HG03521 (cell line): ENCODE data around the gene ADAMTSL1.

Experiments
- ATAC-seq: cut with Tn5 transposase; IDR thresholded peaks from one replicate; pipeline ENCODE4 v1.9.1; 2021; ENCODE audit warnings: mild to moderate bottlenecking, moderate library complexity; ENCODE audit not compliant: unreplicated experiment

The ADAMTSL1 gene

DNA sequence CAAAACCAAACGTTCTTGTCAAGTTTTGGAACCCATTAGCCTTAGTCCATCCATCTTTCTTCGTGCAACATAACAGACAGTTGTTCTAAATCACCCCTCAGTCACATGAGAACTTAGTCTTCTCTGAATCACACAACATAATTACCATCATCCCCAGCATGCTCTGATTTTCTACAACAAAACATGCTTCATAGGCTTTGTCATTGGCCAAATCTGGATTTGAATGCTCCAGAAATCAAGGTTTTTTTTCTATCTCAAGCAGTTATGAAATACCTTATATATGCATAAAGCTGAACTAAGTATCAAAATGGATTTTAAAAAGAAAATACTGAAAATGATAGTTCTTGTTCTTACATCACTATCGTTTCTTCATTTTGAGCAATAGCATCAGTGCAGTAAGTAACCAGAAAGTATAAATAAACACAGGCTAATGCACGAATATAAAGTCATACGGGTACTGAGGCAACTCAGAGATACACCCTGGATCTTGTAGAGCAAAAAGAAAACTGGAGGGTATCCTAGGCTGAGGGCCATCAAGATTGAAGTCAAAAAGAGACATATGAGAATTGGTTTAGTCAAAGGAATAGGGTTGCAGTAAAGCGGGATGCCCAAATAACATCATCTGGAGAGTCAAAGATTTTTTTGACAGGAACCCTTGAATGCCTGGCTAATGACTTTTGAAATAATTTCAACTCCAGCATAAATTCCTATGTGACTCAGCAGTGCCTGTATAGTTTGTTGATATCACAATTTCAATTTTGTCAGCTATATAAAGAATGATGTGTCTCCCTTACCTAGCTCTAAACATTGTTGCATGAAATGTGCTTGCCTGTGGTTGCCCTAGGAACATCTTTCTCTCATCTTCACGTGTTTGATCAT, 164.7 kb downstream of the ADAMTSL1 start:
- no peak for ATAC-seq

DNA sequence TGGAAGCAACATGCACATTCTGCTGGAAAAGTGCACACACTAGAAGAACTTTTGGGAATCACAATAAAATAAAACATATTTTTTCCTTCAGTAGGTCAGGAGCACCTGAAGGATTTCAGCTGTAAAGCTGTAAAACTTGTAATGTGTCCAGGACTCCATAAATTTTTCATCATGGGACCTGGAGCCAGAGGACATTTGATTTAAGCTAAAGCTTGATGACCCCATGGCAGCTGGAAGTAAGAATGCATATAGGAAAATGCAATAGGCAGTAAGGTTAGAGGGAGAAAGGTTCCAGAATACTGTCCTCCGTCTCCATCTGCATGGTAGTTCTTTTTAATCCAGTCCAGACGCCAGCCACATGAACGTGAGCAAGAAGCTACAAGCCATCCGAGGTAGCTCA, 166.0 kb downstream of the ADAMTSL1 start:
- ATAC-seq = no peak

DNA sequence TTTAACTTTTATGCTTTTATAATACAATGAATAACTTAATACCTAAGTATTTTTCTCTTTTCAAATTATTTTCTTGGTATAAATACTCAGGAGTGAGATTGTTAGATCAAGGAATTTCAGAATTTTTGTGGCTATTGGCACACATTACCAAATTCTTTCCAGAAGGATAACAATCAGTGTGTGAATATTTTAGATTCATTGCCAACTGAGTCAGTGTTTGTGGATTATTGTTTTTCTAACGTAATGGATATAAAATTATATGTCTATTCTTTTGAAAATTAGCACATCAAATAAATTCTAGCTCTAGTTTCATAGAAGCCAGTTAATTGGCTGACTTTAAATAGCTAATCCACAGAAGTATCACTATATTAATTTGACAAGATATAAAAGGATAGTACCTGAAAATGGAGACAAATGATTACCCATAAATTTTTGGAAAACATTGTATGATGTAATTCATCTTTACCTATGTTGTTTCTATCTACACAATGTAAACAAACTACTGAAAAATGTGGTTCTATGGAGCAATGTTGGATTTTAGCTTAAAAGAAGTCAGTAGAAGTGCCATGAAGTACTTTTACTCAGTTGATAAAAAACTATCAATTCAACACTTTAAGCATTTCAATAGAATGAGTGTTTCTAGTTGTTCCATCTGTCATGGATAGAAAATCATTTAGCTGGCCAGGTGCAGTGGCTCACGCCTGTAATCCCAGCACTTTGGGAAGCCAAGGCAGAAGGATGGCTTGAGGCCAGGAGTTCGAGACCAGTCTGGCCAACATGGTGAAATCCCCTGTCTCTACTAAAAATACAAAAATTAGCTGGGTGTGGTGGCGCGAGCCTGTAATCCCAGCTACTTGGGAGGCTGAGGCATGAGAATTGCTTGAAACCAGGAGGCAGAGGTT, 185.1 kb downstream of the ADAMTSL1 start:
- ATAC-seq = no peak

DNA sequence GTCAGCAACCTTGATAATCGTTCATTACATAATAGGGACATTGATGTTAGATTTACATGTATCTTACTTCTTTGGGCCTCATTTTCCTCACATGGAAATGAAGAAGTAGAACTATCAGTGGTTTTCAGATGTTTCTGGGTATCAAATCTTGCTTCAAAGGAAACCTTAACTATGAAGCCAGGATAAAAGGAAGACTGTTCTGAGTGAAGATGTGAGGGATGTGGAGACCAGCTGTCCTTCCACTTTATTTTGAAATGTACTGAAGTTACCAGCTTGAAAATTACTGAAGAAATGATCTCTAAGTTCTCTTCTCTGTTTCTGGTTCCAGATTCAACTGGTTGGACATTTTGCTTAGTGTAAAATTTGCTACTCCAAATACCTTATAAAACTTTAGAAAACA, 186.0 kb downstream of the ADAMTSL1 start:
- ATAC-seq = no peak

DNA sequence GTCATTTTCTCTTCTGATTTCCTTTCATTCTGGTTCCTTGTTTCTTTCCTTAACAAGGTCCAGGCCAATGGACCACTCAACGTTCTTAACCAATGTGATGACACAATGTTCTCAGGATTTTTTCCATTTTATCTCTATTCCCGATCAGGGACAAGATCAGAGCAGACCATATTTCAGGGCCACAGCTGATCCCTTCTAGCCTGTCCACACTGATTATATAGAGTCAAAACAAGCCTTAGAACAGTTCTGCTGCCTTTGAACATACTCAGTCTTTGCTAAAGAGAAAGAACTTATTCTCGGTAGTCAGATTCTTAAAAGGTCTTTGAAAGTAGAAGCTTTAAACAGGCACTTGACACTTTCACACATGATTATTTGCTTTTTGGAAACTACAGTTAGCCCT, 188.4 kb downstream of the ADAMTSL1 start:
- no peak for ATAC-seq

DNA sequence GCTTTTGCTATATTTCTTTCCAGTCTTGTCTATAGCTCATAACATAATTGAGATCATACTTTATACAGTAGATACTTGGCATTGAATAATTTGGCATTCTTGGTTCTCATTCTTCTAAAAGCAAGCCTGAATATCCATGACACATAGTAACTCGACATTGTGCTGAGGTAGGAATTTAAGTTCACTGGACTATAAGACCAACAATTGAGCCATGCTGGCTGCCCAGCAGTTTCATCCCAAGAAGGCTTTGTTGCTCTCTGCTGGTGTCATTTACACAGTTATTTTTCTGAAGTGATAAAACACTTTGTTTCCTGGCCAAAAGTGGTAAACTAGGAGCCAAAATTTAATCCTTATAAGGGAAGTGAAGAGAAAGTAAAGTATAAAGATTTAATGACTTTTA, 192.0 kb downstream of the ADAMTSL1 start:
- ATAC-seq = no peak

DNA sequence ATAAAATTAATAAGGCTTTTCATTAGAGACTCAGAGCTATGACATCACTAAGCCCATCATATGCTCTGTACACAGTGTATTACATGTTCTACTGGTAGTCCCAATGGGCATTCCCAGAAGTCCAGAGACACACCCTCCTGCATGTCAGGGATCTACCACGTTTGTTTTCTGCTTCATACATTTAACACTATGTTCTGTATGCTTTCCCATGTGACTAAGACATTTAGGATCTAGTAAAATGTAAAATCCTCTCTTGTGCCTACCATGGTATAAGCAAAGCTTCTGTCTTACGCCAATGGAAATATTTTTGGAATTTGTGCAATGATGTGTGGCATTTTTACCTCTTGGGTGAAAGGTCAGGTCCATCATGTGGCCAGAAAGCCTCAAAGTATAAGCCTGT, 192.4 kb downstream of the ADAMTSL1 start:
- no peak for ATAC-seq

DNA sequence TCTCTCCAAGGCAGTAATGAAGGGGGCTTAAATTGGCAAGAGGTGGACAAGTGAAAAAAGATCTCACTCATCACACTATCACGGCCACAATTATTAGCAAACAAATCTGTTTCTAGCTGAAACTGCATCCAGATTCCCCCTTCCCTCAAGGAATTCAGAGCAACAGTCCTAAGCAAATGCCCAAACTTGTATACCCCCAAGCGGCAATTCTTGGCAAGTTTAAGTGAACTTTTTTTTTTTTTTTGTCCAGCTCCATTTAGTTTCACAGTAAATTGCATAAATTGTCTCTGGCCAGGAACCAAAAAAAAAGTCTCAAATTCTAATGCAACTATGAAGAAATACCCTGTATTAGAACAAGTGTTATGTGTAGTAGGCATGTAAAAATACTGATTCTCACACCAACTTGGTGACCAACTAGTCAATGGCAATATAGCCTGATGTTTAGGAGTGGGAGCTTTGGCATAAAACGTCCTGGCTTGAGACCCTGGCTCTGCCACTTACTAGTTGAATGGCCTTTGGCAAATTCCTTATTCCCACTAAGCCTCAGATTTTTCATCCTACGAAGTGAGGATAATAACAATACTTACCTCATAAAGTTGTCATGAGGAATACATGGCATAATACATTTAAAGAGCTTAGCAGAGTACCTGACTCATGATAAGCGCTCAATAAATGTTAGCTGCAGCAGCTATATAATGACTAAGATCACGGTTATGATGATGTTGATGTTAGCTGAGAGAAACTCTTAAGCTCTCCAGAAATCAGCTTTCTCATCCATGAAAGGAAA, 193.2 kb downstream of the ADAMTSL1 start:
- ATAC-seq = no peak

DNA sequence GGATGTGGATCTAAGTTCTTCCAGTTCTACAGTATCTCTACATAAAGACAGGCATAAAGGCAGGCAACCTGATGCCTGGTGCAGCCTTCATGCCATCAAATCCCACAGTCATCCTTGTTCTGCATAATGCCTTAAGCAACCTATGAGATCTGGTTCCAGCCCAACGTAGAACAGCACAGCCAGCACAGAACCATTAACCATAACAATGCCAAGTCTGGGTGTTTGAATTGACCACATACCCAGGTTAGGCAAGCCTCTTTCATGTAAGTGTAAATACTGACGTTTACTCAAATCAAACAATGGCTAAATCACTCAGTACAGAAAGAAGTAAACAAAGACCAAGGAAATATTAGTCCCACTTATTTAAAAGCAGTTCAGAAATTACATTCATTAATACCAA, 195.0 kb downstream of the ADAMTSL1 start:
- ATAC-seq = no peak

DNA sequence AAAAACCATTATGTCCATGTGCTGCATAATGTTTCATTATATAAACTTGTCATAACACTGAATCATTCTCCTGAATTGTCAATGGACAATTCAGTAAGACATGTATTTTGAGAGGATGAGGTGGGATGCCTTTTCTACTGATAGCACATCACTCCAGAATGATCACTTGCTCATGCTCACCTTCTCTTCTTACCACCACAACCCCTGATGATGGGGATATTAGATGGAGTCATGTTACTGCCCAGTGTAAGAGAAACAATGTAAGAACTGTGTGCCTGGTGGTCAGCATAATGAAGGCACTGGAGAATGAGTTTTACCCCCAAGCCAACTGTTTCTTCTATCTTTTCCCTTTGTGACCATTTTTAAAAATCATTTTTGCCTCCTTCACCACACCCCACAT, 198.8 kb downstream of the ADAMTSL1 start:
- ATAC-seq = no peak

DNA sequence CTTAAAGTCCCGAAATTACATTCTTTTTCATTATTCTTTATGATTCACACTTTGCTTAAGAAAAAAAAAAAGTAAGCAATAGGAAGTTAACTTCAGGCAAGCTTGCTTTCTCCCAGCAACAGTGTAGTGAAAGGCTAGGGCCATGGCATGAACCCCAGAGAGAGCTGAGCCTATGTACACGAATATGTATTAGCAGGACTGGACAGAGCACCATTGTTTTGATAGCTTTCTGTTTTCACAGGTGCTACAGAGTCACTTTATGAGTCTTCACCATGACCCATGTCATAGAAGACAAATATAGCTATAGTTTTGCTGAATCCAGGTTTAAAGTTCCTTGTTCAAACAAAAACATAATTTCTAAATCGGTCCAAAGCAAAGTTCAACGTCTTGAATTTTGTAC, 199.2 kb downstream of the ADAMTSL1 start:
- ATAC-seq = no peak

DNA sequence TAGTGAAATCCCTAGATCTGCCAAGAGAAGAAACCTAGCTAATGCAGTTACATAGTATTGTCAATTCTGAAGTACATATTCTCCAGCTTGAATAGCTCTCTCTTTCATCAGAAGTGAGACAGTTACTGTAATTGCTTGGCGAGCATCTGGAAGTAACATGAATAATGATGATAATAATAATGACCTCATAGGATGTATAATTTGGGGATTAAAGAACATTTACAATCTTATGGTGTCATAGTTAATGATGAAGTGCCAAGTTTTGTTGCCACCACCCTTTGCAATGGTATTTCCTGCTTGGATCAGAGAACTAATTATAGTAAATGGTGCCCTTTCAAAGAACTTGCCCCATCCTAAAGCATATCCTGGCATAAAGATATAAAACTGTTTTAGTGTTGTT, 201.4 kb downstream of the ADAMTSL1 start:
- ATAC-seq = no peak

DNA sequence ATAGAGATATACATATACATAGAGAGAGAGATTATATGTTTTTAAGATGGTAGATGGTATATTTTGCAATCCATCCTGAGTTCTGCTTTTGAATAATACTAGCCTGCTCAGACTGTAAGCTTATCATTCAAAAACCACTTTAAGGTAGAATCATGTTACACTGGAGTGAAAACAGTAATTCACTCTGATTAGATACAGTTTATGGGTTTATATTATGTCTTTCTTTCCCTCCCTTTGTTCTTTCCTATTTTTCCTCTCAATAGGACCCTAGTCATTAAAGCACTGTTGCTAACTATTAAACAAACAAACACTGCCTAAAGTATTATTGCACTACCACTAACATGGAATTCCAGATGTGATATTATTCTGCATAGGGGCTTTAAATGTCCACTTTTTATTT, 202.0 kb downstream of the ADAMTSL1 start:
- no peak for ATAC-seq

DNA sequence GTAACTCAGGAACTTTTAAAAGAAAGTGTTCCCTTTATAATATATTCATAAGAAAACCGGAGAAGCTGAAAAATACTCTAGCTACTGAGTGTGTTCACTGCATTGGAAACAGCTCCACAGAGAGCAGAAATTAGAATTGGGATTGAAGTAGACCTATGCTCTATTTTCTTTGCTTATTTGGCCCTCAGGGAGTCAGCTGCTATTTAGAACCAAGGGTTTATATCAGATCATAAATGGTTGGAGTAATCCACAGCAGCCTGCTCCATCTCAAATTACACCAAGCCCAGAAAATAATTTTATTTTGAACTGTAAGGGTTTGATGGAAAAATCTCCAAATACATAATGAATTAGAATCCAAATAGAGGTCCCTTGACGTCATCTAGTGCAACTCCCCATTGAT, 202.6 kb downstream of the ADAMTSL1 start:
- ATAC-seq = no peak

DNA sequence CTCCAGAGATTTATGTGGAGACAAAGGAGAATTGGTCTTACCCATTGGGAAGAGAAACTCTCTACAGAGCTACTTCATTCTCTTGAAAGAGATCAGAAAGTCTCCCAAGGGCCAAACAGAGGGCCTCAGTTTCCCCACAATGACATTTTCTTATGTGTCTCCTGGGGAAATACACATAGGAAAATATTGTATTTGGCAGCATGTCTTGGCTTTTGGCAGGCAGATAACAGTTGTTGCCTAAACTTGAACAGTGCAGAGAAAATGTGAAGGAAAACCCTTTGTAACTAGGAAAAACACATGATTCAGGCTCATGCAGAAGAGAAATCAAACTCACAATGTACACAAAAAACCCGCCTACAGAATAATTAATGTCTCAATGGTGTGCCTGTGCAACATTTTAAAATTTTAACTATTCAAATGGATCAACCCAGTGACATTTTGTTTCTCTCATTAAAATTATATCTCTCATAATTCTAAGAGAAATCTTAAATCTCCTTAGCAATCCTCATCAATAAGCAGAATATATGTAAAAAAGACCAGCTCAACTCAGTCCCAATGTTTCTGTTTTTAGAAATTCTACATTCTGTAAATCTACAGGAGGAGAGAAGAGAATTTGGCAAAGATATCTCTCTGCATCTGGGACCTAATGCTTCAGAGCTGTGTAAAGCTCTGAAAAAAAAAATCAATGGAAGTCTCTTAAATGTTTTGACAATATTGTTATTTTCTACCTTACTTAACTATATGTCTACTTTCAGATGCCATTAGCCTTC, 205.1 kb downstream of the ADAMTSL1 start:
- ATAC-seq = no peak

DNA sequence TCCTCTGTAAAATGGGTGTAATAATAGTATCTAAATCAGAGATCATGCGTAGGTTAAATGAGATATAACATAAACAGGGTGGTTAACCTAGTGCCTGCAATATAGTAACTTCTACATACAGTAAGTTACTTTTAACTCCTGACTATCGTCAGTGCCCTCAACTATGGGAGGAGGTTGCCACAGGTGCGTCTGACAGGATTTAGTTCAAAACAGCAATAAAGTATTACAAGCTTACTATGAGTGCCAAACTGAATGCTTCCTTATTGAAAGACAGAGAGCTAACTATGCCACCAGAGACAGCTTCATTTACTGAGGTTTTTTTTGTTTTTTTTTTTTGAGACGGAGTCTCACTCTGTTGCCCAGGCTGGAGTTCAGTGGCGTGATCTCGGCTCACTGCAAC, 209.0 kb downstream of the ADAMTSL1 start:
- no peak for ATAC-seq

DNA sequence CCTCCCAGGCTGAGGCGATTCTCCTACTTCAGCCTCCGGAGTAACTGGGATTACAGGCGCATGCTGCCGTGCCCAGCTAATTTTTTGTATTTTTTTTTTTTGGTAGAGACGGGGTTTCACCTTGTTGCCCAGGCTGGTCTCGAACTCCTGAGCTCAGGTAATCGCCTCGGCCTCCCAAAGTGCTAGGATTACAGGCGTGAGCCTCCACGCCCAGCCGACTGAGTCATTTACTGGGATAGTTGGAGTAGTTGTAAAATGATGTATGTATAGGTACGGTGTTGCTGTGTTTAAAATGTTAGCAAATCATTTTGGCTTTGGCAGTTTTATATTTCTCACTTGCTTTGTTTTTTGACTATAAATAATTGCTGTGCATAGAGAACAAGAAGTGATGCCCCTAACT, 209.4 kb downstream of the ADAMTSL1 start:
- no peak for ATAC-seq

DNA sequence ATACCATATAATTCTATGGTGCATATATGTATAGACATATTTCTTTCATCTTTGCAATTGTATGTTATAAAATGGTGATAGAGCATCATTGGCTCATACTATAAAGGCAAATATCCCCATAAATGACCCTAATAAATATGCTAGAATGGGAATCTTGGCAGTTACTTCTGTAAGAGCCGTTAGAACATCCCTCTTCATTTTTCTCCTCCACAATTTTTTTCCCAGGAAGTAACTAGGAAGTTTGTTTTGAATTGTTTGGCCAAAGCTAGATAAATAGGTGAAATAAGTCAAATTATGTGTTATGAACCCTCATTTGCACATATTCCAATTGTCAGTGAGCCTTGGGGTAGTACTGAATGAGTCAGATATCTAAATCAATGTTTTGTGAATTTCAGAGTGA, 209.9 kb downstream of the ADAMTSL1 start:
- no peak for ATAC-seq

DNA sequence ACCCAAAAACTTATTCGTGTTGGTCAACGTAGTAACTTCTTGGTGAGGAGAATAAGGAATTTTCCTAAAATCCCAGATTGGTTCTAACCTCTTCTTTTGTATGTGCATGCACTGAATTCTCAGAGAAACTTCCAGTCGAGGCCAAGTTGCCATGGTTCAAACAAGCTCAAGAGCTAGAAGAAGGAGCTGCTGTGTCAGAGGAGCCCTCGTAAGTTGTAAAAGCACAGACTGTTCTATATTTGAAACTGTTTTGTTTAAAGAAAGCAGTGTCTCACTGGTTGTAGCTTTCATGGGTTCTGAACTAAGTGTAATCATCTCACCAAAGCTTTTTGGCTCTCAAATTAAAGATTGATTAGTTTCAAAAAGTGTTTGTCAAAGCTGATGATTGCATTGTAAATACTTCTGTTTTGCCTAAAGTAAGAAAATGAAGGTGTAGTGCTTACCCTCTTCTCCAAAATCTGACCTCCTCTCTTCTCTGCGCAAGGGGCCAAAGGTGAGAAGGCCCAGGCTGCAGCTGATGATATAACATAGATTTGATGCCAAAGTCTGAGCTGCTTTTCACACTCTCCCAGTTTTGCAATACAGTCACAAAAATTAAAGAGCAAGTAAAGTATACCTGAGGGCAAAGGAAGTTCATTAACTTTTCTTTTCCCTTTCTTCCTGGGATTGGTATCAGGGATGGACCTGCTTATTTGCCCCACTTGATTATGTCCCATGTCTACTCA, 210.8 kb downstream of the ADAMTSL1 start:
- ATAC-seq = no peak
